Measurements from ENCODE around the gene ZRANB2.

- TF ChIP-seq SPI1 (IDR thresholded peaks at IDR 0.05; ENCODE audit: borderline replicate concordance, insufficient read depth, low read depth, low read length) (no peak), MYC (IDR thresholded peaks at IDR 0.05; ENCODE audit: insufficient read depth, insufficient read length, insufficient replicate concordance, low read length, severe bottlenecking) (no peak), CTCF (IDR thresholded peaks at IDR 0.05 in 2 of 3, conservative IDR thresholded peaks at IDR 0.05 in 1 of 3; ENCODE audit: control insufficient read depth in 2 of 3, extremely low read depth in 1 of 3, insufficient read depth in 1 of 3, low read depth in 3 of 3, low read length in 3 of 3) (no peak), ZNF384 (IDR thresholded peaks at IDR 0.05; ENCODE audit: borderline replicate concordance, low read depth, low read length) (no peak), JUNB (IDR thresholded peaks at IDR 0.05) (no peak), POLR2AphosphoS5 (IDR thresholded peaks at IDR 0.05; ENCODE audit: low read length) (no peak), KDM1A (IDR thresholded peaks at IDR 0.05; ENCODE audit: borderline replicate concordance) (no peak), FOXM1 (IDR thresholded peaks at IDR 0.05; ENCODE audit: low read depth, low read length) (no peak), GABPA (IDR thresholded peaks at IDR 0.05; ENCODE audit: low read depth) (no peak), NFIC (IDR thresholded peaks at IDR 0.05; ENCODE audit: low read depth, low read length) (no peak), HDGF (IDR thresholded peaks at IDR 0.05) (no peak), REST (IDR thresholded peaks at IDR 0.05; ENCODE audit: low read depth, low read length) (no peak)
Measured at GRCh38 chr1:71106658-71107322, 26.0 kb upstream of the ZRANB2 start.

Measured in GM12878 (cell line).